ENCODE results near the gene DCUN1D3. TPM values are rescaled to one million over a fixed set of nuclear protein-coding genes. Genes with fewer than 3 reads are reported as not detected.

Gene DCUN1D3
- polyA plus RNA-seq, 4 donors, result 7.2 to 11.5 (median 9.6) TPM

GRCh38 chr16:20894388-20894787, 5.8 kb downstream of the DCUN1D3 start:
- DNase-seq (ENCODE audit: low read depth in 4 of 4, low spot score in 3 of 4), result no peak

GRCh38 chr16:20889625-20890275, 10.4 kb downstream of the DCUN1D3 start:
- DNase-seq (ENCODE audit: low read depth in 4 of 4, low spot score in 3 of 4), result no peak

GRCh38 chr16:20887207-20887606, 13.0 kb downstream of the DCUN1D3 start:
- no peak for DNase-seq (ENCODE audit: low read depth in 4 of 4, low spot score in 3 of 4)

GRCh38 chr16:20886320-20886719, 13.8 kb downstream of the DCUN1D3 start:
- DNase-seq (ENCODE audit: low read depth in 4 of 4, low spot score in 3 of 4), result no peak

GRCh38 chr16:20884240-20884556, 16.0 kb downstream of the DCUN1D3 start:
- no peak for DNase-seq (ENCODE audit: low read depth in 4 of 4, low spot score in 3 of 4)

GRCh38 chr16:20883554-20884239, 16.5 kb downstream of the DCUN1D3 start:
- no peak for DNase-seq (ENCODE audit: low read depth in 4 of 4, low spot score in 3 of 4)

GRCh38 chr16:20881503-20881878, 18.7 kb downstream of the DCUN1D3 start:
- no peak for DNase-seq (ENCODE audit: low read depth in 4 of 4, low spot score in 3 of 4)

GRCh38 chr16:20880867-20881502, 19.2 kb downstream of the DCUN1D3 start:
- DNase-seq (ENCODE audit: low read depth in 4 of 4, low spot score in 3 of 4), result no peak

GRCh38 chr16:20879175-20880040, 20.8 kb downstream of the DCUN1D3 start:
- DNase-seq (ENCODE audit: low read depth in 4 of 4, low spot score in 3 of 4), result no peak

GRCh38 chr16:20878682-20879147, 21.4 kb downstream of the DCUN1D3 start:
- DNase-seq (ENCODE audit: low read depth in 4 of 4, low spot score in 3 of 4), result peak in 1 of 4 donors; percentile 22

- DNase-seq (ENCODE audit: low read depth in 4 of 4, low spot score in 3 of 4), result no peak
These were observed 24.9 kb downstream of the DCUN1D3 start for GRCh38 chr16:20875355-20875650.

- no peak for DNase-seq (ENCODE audit: low read depth in 4 of 4, low spot score in 3 of 4)
These were observed 26.0 kb downstream of the DCUN1D3 start for GRCh38 chr16:20874088-20874581.

GRCh38 chr16:20873331-20873730, 26.8 kb downstream of the DCUN1D3 start:
- DNase-seq (ENCODE audit: low read depth in 4 of 4, low spot score in 3 of 4), result no peak

GRCh38 chr16:20871941-20872815, 28.0 kb downstream of the DCUN1D3 start:
- no peak for DNase-seq (ENCODE audit: low read depth in 4 of 4, low spot score in 3 of 4)

GRCh38 chr16:20871258-20871657, 28.9 kb downstream of the DCUN1D3 start:
- DNase-seq (ENCODE audit: low read depth in 4 of 4, low spot score in 3 of 4), result no peak

- no peak for DNase-seq (ENCODE audit: low read depth in 4 of 4, low spot score in 3 of 4)
These were observed 29.9 kb downstream of the DCUN1D3 start for GRCh38 chr16:20870122-20870820.

- no peak for DNase-seq (ENCODE audit: low read depth in 4 of 4, low spot score in 3 of 4)
These were observed 31.3 kb downstream of the DCUN1D3 start for GRCh38 chr16:20868890-20869289.

- no peak for DNase-seq (ENCODE audit: low read depth in 4 of 4, low spot score in 3 of 4)
These were observed 32.6 kb downstream of the DCUN1D3 start for GRCh38 chr16:20867585-20867984.

GRCh38 chr16:20866801-20867200, 33.4 kb downstream of the DCUN1D3 start:
- DNase-seq (ENCODE audit: low read depth in 4 of 4, low spot score in 3 of 4), result no peak

Data from left renal pelvis (tissue), 4 donors.